A673 (cell line): ENCODE data around the gene TRIM27. TPM values are rescaled to one million over a fixed set of nuclear protein-coding genes. Genes with fewer than 3 reads are reported as not detected.

Experiments used
- BruUV-seq: library from RNA; stranded (reverse); fragments of 400-500 nt; replicated peaks from 2 replicates; lab custom pipeline; 2021; lab: Mats Ljungman, UMichigan
- CTCF ChIA-PET: fragments of 300-600 bp; sonication (Branson Sonifier 250); formaldehyde crosslinking; loops from one replicate; lab custom pipeline; 2022; ENCODE audit warnings: antibody characterized with exemption; lab: Charles Lee
- POLR2A ChIA-PET: fragments of 300-600 bp; sonication (Branson Sonifier 250); formaldehyde crosslinking; loops from one replicate; lab custom pipeline; 2022; ENCODE audit warnings: antibody characterized with exemption; ENCODE audit not compliant: low non-redundant PET; lab: Charles Lee
- DNase-seq: peaks from one replicate; pipeline ENCODE4 v3.0.0-alpha.2; 2015; ENCODE audit warnings: low spot score
- H3K27ac ChIP-seq: fragments of 200-600 bp; sonication (generic); 2 replicates; pipeline ENCODE4 v1.5.1; 2016; ENCODE audit warnings: mixed run types, low read depth, mild to moderate bottlenecking, mixed read lengths, antibody characterized with exemption, low read length; ENCODE audit not compliant: poor library complexity, severe bottlenecking
- H3K27me3 ChIP-seq: fragments of 200-600 bp; sonication (generic); replicated peaks from 2 replicates; pipeline ENCODE4 v1.6.1; 2017; ENCODE audit warnings: mixed run types, low read depth, mild to moderate bottlenecking, mixed read lengths, antibody characterized with exemption, low read length; ENCODE audit not compliant: insufficient read depth, poor library complexity
- H3K36me3 ChIP-seq: fragments of 200-600 bp; sonication (generic); 2 replicates; pipeline ENCODE4 v1.6.1; 2016; ENCODE audit warnings: mixed run types, mild to moderate bottlenecking, mixed read lengths, antibody characterized with exemption, low read length; ENCODE audit not compliant: insufficient read depth, poor library complexity, severe bottlenecking
- H3K4me1 ChIP-seq: fragments of 200-600 bp; sonication (generic); 2 replicates; pipeline ENCODE4 v1.6.1; 2017; ENCODE audit warnings: mixed run types, mild to moderate bottlenecking, mixed read lengths, antibody characterized with exemption, low read length; ENCODE audit not compliant: insufficient read depth, poor library complexity, severe bottlenecking
- H3K4me3 ChIP-seq: fragments of 200-600 bp; sonication (generic); 2 replicates; pipeline ENCODE4 v1.5.1; 2016; ENCODE audit warnings: low read depth, mixed run types, mild to moderate bottlenecking, mixed read lengths, low read length; ENCODE audit not compliant: poor library complexity, severe bottlenecking
- H3K9me3 ChIP-seq: fragments of 200-600 bp; sonication (generic); 2 replicates; pipeline ENCODE4 v1.6.1; 2016; ENCODE audit warnings: mixed run types, low read depth, mild to moderate bottlenecking, mixed read lengths, antibody characterized with exemption, low read length; ENCODE audit not compliant: poor library complexity, severe bottlenecking
- CTCF ChIP-seq: fragments of 300-800, 200-600 bp; sonication (generic); conservative IDR thresholded peaks from 2 replicates; pipeline ENCODE4 v1.5.1; 2017; ENCODE audit warnings: low read depth, mild to moderate bottlenecking, antibody characterized with exemption, low read length, moderate library complexity, mixed read lengths
- EZH2 ChIP-seq: fragments of 200-600 bp; sonication (generic); IDR thresholded peaks from 2 replicates; pipeline ENCODE4 v1.6.1; 2017; ENCODE audit warnings: borderline replicate concordance, low read depth, mild to moderate bottlenecking, mixed read lengths, antibody characterized with exemption, low read length; ENCODE audit not compliant: poor library complexity, severe bottlenecking
- intact Hi-C: fragments of 100-400 bp; cut with micrococcal nuclease; formaldehyde crosslinking; loops from one replicate; pipeline ENCODE4 v1.10.0; 2022; ENCODE audit not compliant: unreplicated experiment
- total RNA-seq: library from RNA; stranded (reverse); gene quantifications from 2 replicates; pipeline ENCODE4 v1.2.3, GENCODE V29; 2021

The TRIM27 gene
- total RNA-seq, 1 experiment from 2014 or later = 81.1 TPM

- intact Hi-C loops = no loop called here
- TF ChIP-seq CTCF (no peak), EZH2 (no peak)
- H3K27me3 ChIP-seq = no peaks in the 10 kb centered on the region
- H3K27ac ChIP-seq = no peak overlapping the region
- no peak overlapping the region for H3K4me3 ChIP-seq
- BruUV-seq = no TSS peak
- no peak for DNase-seq
- ChIA-PET POLR2A (no interaction called here), CTCF (no interaction called here)
- peaks cover 4% of the 10 kb centered on the region for H3K4me1 ChIP-seq
- no peaks in the 10 kb centered on the region for H3K36me3 ChIP-seq
- no peaks in the 10 kb centered on the region for H3K9me3 ChIP-seq
These were observed 4.1 kb upstream of the TRIM27 start for GRCh38 chr6:28927846-28928245.

- Histone ChIP-seq H3K27ac (peak overlapping the region; percentile 88), H3K4me3 (peak overlapping the region; percentile 99), H3K4me1 (peaks cover 12% of the 10 kb centered on the region), H3K27me3 (no peaks in the 10 kb centered on the region), H3K9me3 (no peaks in the 10 kb centered on the region), H3K36me3 (peaks cover 37% of the 10 kb centered on the region)
- intact Hi-C loops = no loop called here
- ChIA-PET POLR2A (no interaction called here), CTCF (no interaction called here)
- peak; percentile 18 for DNase-seq
- BruUV-seq = no TSS peak
- TF ChIP-seq CTCF = no peak
These were observed 916 bp downstream of the TRIM27 start for GRCh38 chr6:28922821-28923317.

DNA sequence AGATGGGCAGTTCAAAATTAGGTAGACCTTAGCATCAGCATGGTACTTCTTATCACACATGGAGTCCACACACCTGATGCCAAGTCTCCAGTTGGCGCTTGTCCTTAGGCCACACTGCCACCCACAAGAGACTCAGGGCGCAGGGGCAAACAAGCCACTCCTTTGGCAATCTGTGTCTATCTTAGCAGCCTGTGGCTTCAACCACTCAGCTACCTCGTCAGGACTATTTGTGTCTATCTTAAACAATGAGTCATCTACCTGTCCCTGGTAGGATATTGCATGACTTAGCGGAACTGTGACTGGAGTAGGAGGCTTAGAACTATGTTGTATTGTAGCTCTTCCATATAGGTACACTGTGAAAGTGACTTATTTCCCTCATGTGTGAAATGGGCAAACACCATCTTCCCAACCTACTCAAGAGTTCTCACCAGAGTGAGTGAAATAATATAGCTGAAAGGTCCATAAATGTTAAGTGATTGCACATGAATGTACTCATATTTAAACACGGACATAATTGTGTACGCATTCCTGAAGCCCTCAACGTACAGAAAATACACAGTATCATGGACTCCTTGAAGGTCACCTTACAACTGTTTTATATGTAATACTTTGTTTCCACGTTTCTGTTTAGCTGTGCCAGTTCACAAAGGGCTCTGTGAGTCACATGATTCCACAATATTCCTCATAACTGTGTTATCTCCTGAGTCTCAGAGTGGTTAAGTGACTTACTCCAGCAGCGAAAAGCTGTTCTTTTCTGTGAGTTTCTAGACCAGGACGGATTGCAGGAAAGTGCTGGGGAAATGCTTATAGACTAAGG is 1.6 kb downstream of the TRIM27 start:
- H3K4me3 ChIP-seq = peak overlapping the region; percentile 99
- H3K9me3 ChIP-seq = no peaks in the 10 kb centered on the region
- no peak for DNase-seq
- intact Hi-C loops = no loop called here
- ChIA-PET POLR2A (no interaction called here), CTCF (no interaction called here)
- no peaks in the 10 kb centered on the region for H3K27me3 ChIP-seq
- BruUV-seq = TSS peak; percentile 30
- peak overlapping the region; percentile 88 for H3K27ac ChIP-seq
- TF ChIP-seq EZH2 (no peak), CTCF (no peak)
- H3K4me1 ChIP-seq = peaks cover 12% of the 10 kb centered on the region
- H3K36me3 ChIP-seq = peaks cover 43% of the 10 kb centered on the region
